IPS DF 4.7 (cell line): ENCODE data around the gene UNC13B.

Source experiments
- DNase-seq: peaks from one replicate; pipeline ENCODE4 v3.0.0-alpha.2; 2013; ENCODE audit warnings: low spot score; ENCODE audit errors: extremely low read depth

UNC13B gene

DNA sequence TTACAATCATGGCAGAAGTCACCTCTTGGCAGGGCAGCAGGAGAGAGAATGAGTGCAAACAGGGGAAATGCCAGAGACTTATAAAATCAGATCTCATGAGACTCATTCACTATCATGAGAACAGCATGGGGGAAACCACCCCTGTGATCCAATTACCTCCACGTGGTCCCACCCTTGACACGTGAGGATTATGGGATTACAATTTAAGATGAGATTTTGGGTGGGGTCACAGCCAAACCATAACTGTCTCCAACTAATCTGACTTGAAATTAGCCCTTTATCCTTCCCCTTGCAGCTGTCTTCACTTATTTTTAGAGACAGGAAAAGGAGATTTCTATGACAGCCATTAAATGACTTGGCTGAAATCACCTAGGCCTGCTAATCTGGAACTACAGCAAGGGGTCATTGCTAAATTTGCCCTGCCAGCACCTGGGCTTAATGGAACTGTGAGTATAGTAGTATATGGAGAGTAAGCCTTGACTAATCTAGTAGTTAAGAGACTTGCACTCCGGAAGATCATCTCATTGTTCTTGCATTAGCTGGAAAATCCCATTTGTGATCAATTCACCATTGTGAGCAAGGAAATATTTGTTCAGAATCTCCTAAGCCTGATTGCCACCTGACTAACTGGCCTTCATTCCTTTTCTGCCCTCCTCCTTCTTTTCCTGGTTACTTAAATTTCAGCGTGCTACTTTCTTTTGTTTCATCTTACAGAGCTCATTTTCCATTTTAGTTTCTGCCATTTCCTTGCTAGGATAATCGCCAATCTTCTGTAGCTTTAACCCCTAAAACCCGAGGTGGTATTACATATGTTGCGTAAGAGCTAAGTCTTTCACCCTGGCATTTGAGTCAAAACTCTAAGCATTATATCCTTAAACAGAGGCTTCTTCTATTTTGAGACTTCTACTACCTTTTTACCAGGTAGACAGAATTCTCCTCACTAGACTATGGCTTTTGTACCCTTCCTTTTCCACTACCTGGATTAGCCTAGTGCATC is 262.8 kb downstream of the UNC13B start:
- no peak for DNase-seq

- DNase-seq: no peak
These were observed 264.8 kb downstream of the UNC13B start for GRCh38 chr9:35426627-35427026.

DNA sequence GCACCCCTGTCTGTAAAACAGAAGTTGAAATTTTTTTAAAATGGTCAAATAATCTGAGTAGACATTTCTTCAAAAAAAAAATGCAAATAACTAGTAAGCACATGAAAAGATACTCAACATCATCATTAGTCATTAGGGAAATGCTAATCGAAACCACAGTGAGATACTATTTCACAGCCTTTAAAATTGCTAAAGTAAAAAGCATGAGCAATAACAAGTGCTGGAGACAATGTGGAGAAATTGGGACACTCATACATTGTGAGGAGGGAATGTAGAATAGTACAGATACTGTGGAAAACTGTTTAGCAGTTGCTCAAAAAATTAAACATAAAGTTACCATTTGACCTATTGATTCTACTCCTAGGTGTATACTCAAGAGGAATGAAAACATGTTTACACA is 269.7 kb downstream of the UNC13B start:
- DNase-seq: no peak

DNA sequence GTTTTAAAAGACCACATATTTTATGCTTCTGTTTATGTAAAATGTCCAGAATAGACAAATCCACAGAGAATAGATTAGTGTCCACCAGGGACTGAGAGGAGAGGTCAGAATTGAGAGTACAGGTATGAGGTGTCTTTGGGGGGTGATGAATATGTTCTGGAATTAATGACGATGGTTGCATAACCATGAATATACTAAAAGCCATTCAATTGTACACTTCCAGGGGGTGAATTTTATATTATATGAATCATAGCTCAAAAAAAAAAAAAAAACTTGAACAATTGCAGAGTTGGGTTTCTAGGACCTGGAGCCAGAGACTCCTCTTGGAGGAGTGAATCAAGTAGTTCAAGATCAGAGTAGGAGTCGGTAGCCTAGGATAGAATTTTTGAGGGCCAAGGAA is 270.3 kb downstream of the UNC13B start:
- DNase-seq: no peak

- no peak for DNase-seq
These were observed 275.1 kb downstream of the UNC13B start for GRCh38 chr9:35436933-35437332.

- DNase-seq: no peak
These were observed 284.2 kb downstream of the UNC13B start for GRCh38 chr9:35446012-35446411.

DNA sequence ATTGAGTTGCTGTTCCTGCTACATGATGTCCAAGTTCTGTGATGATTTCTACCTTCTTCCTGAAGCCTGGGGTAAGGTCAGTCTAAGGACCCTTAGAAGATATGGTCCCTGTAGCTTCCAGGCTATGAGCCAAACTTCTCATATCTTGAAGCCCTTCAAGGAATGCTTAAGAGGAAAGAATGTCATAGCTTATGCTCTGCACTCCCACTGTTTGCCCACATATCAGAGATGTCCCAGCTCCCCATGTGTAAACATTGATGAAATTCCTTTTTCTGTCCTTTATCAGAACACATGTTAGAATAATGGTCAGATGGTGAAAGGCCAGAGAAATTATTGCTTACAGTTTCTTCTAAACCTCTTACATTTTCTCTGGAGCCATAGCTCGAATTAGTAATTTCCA is 286.7 kb downstream of the UNC13B start:
- no peak for DNase-seq

DNA sequence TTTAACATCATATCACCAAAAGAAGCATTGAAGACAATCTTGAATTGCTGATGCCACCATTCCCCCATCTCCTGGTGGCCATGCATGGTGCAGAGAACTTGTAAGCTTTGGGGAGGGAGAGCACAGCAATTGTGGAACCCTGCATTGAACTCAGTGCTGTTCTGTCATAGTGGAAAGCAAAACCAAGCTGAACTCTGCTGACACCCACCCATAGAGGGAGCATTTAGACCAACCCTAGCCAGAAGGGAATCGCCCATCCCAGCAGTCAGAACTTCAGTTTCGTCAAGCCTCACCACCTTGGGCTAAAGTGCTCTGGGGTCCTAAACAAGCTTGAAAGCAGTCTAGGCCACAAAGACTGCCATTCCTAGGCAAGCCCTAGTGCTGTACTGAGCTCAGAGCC is 290.7 kb downstream of the UNC13B start:
- DNase-seq: no peak

- no peak for DNase-seq
These were observed 292.0 kb downstream of the UNC13B start for GRCh38 chr9:35453786-35454185.
